ENCODE data around the gene OSGIN1. TPM values are rescaled to one million over a fixed set of nuclear protein-coding genes. Genes with fewer than 3 reads are reported as not detected.

Gene OSGIN1
- total and polyA plus RNA-seq, 2 of the 8 experiments (the other 6 are each of a cell fraction or from before 2014, with no cell fraction given): 0.58 to 0.76 TPM

- TF ChIP-seq SP1 (IDR thresholded peaks at IDR 0.05; ENCODE audit: low read depth, low read length) (no peak), MAFK (IDR thresholded peaks at IDR 0.05; ENCODE audit: low read depth, low read length) (no peak), NRF1 (IDR thresholded peaks at IDR 0.05; ENCODE audit: low read depth, low read length) (no peak), RBBP5 (IDR thresholded peaks at IDR 0.05; ENCODE audit: borderline replicate concordance, low read depth, low read length) (no peak), MAX (IDR thresholded peaks at IDR 0.05) (no peak), BRCA1 (IDR thresholded peaks at IDR 0.05; ENCODE audit: low read depth, low read length) (no peak), POLR2AphosphoS5 (IDR thresholded peaks at IDR 0.05; ENCODE audit: low read depth, low read length) (no peak)
Observed at GRCh38 chr16:83924686-83925085, 28.4 kb upstream of the OSGIN1 start (continued).

Measured in H1 (cell line).